Common myeloid progenitor, CD34-positive (primary cell): Measurements from ENCODE around the gene RABAC1.

ENCODE experiments used
- CTCF ChIA-PET: fragments of 350-600 bp; sonication (Branson Sonifier 250); formaldehyde crosslinking; loops from one replicate; lab custom pipeline; 2021; ENCODE audit warnings: antibody characterized with exemption; lab: Charles Lee
- POLR2A ChIA-PET: fragments of 350-600 bp; sonication (Branson Sonifier 250); formaldehyde crosslinking; loops from one replicate; lab custom pipeline; 2021; ENCODE audit warnings: antibody characterized with exemption; lab: Charles Lee
- DNase-seq, 3 donors: peaks; one replicate each; pipeline versions ENCODE4 v3.0.0 to v3.0.0-alpha.2; 2013
- H3K27ac ChIP-seq, 2 experiments: 1 replicate in 1 of 2; 2 replicates in 1 of 2; pipeline ENCODE4 v1.7.0; 2013; ENCODE audit warnings: inconsistent platforms in 2 of 2, low read length in 2 of 2, mild to moderate bottlenecking in 2 of 2, low read depth in 1 of 2, moderate library complexity in 1 of 2; ENCODE audit not compliant: severe bottlenecking in 2 of 2, insufficient read depth in 1 of 2, poor library complexity in 1 of 2
- H3K27me3 ChIP-seq, 5 experiments: replicated peaks in 2 of 5; 1 replicate in 3 of 5; 2 replicates in 2 of 5; pipeline versions ENCODE4 v1.6.1 to v1.7.0; 2013; ENCODE audit warnings: low read length in 4 of 5, mild to moderate bottlenecking in 2 of 5, moderate library complexity in 2 of 5, inconsistent platforms in 1 of 5; ENCODE audit not compliant: insufficient read depth in 5 of 5, control insufficient read depth in 4 of 5
- H3K36me3 ChIP-seq, 4 experiments: 1 replicate in 2 of 4; 2 replicates in 2 of 4; pipeline versions ENCODE4 v1.6.1 to v1.7.0; 2013; ENCODE audit warnings: low read length in 3 of 4, control low read depth in 1 of 4, mild to moderate bottlenecking in 1 of 4; ENCODE audit not compliant: control insufficient read depth in 4 of 4, insufficient read depth in 4 of 4
- H3K4me1 ChIP-seq, 4 experiments: 1 replicate in 3 of 4; 2 replicates in 1 of 4; pipeline versions ENCODE4 v1.6.1 to v1.7.1; 2013; ENCODE audit warnings: low read length in 3 of 4, mild to moderate bottlenecking in 3 of 4, control low read depth in 1 of 4, inconsistent platforms in 1 of 4, moderate library complexity in 1 of 4; ENCODE audit not compliant: control insufficient read depth in 4 of 4, insufficient read depth in 4 of 4; ENCODE audit errors: control extremely low read depth in 1 of 4
- H3K4me3 ChIP-seq, 7 experiments: 1 replicate in 4 of 7; 2 replicates in 3 of 7; pipeline versions ENCODE4 v1.5.1 to v1.7.0; 2013; ENCODE audit warnings: mild to moderate bottlenecking in 7 of 7, low read length in 6 of 7, moderate library complexity in 6 of 7, inconsistent platforms in 2 of 7, low read depth in 2 of 7, control low read depth in 1 of 7; ENCODE audit not compliant: insufficient read depth in 4 of 7, control insufficient read depth in 1 of 7; ENCODE audit errors: extremely low read depth in 1 of 7
- H3K9me3 ChIP-seq, 5 experiments: 1 replicate in 4 of 5; 2 replicates in 1 of 5; pipeline versions ENCODE4 v1.6.1 to v1.7.1; 2013; ENCODE audit warnings: low read length in 4 of 5, mild to moderate bottlenecking in 2 of 5, inconsistent platforms in 1 of 5, low read depth in 1 of 5, moderate library complexity in 1 of 5; ENCODE audit not compliant: control insufficient read depth in 4 of 5, insufficient read depth in 2 of 5; ENCODE audit errors: control extremely low read depth in 1 of 5
- WGBS: methylation state at CpG from one replicate; pipeline ENCODE4 v1.1.5; 2013; ENCODE audit not compliant: insufficient coverage; 5-methylcytosine and 5-hydroxymethylcytosine counted together

Gene RABAC1

GRCh38 chr19:41998246-41999020 is 39.3 kb upstream of the RABAC1 start:
- ChIA-PET CTCF (interaction anchor here (0.9 to 1.2 kb wide), 3 partner anchors 22 to 40 kb away, joined by 3 to 4 read pairs (median 3); no protein-coding TSS in a partner anchor), POLR2A (no interaction called here)
- WGBS = 5% methylated on average over 41 of the region's 64 CpGs
- Histone ChIP-seq H3K9me3 (no peaks in the 10 kb centered on the region), H3K4me1 (peaks cover 0 to 26% (median 20%) of the 10 kb centered on the region in 4 experiments), H3K27me3 (peaks cover 2 to 65% (median 41%) of the 10 kb centered on the region in 5 experiments), H3K36me3 (peaks cover 0 to 21% (median 0%) of the 10 kb centered on the region in 4 experiments), H3K4me3 (peak overlapping the region in 3 of 7 experiments; percentile 19 to 38 (median 26)), H3K27ac (no peak overlapping the region)
- peak; percentile 34 to 65 (median 62) for DNase-seq

GRCh38 chr19:41997851-41998229 is 38.7 kb upstream of the RABAC1 start:
- H3K4me3 ChIP-seq = peak overlapping the region in 1 of 7 experiments; percentile 19
- DNase-seq = peak in 1 of 3 donors; percentile 5
- H3K27ac ChIP-seq = no peak overlapping the region
- ChIA-PET POLR2A (interaction anchor here (0.7 kb wide), 1 partner anchor 21 kb away, joined by 3 read pairs; no protein-coding TSS in a partner anchor), CTCF (interaction anchor here (1.0 kb wide), 1 partner anchor 14 kb away, joined by 3 read pairs; no protein-coding TSS in a partner anchor)
- peaks cover 0 to 20% (median 0%) of the 10 kb centered on the region in 4 experiments for H3K36me3 ChIP-seq
- no peaks in the 10 kb centered on the region for H3K9me3 ChIP-seq
- peaks cover 2 to 70% (median 43%) of the 10 kb centered on the region in 5 experiments for H3K27me3 ChIP-seq
- 13% methylated on average over 9 of the region's 14 CpGs for WGBS
- H3K4me1 ChIP-seq = peaks cover 0 to 30% (median 24%) of the 10 kb centered on the region in 4 experiments

- DNase-seq = peak; percentile 14 to 60 (median 53)
- Histone ChIP-seq H3K36me3 (peaks cover 0 to 17% (median 0%) of the 10 kb centered on the region in 4 experiments), H3K27me3 (peaks cover 2 to 72% (median 47%) of the 10 kb centered on the region in 5 experiments), H3K4me3 (peak overlapping the region in 1 of 7 experiments; percentile 17), H3K27ac (no peak overlapping the region), H3K4me1 (peaks cover 0 to 30% (median 24%) of the 10 kb centered on the region in 4 experiments), H3K9me3 (no peaks in the 10 kb centered on the region)
- WGBS = 3% methylated on average over 26 of the region's 35 CpGs
- CTCF ChIA-PET = interaction anchor here (1.0 kb wide), 1 partner anchor 15 kb away, joined by 3 read pairs; no protein-coding TSS in a partner anchor
- POLR2A ChIA-PET = interaction anchor here (0.7 kb wide), 1 partner anchor 20 kb away, joined by 3 read pairs; no protein-coding TSS in a partner anchor
Observed at GRCh38 chr19:41997121-41997850, 38.2 kb upstream of the RABAC1 start.

- 67% methylated on average over 7 of the region's 12 CpGs for WGBS
- POLR2A ChIA-PET = no interaction called here
- peaks cover 0 to 30% (median 24%) of the 10 kb centered on the region in 4 experiments for H3K4me1 ChIP-seq
- peak in 2 of 3 donors; percentile 5 to 17 for DNase-seq
- H3K9me3 ChIP-seq = no peaks in the 10 kb centered on the region
- H3K36me3 ChIP-seq = peaks cover 0 to 8% (median 0%) of the 10 kb centered on the region in 4 experiments
- H3K27ac ChIP-seq = no peak overlapping the region
- CTCF ChIA-PET = interaction anchor here (1.0 kb wide), 1 partner anchor 12 kb away, joined by 3 read pairs; no protein-coding TSS in a partner anchor
- no peak overlapping the region for H3K4me3 ChIP-seq
- H3K27me3 ChIP-seq = peaks cover 2 to 73% (median 47%) of the 10 kb centered on the region in 5 experiments
Observed at GRCh38 chr19:41995959-41996797, 37.1 kb upstream of the RABAC1 start.

- CTCF ChIA-PET = interaction anchor here (1.0 kb wide), 1 partner anchor 13 kb away, joined by 3 read pairs; no protein-coding TSS in a partner anchor
- peaks cover 0 to 3% (median 0%) of the 10 kb centered on the region in 4 experiments for H3K36me3 ChIP-seq
- H3K4me3 ChIP-seq = no peak overlapping the region
- DNase-seq = no peak
- peaks cover 0 to 30% (median 24%) of the 10 kb centered on the region in 4 experiments for H3K4me1 ChIP-seq
- H3K27ac ChIP-seq = no peak overlapping the region
- POLR2A ChIA-PET = no interaction called here
- WGBS = 87% methylated on average over 16 of the region's 19 CpGs
- H3K27me3 ChIP-seq = peaks cover 0 to 68% (median 43%) of the 10 kb centered on the region in 5 experiments
- H3K9me3 ChIP-seq = no peaks in the 10 kb centered on the region
Observed at GRCh38 chr19:41994994-41995958, 36.2 kb upstream of the RABAC1 start.
